Measurements from ENCODE around the gene COL4A4.

DNA sequence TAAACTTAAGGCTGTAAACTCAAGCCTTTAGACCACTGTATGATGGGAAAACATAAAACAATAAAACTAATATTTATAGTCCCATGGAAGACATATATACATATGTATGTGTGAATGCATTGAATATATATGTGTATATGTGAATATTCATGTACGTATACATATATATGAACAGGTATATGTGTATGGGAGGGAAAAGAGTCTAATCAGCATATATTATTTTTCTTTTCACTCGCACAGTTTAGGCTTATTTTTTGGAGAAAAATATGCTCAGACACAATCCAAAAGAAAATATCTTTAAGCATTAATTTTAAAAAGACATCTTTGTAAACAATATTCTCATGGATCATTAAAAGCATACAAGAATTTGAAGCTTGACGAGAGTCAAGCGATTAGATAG lies 22.7 kb downstream of the COL4A4 start:
- TF ChIP-seq, protein P1, sequence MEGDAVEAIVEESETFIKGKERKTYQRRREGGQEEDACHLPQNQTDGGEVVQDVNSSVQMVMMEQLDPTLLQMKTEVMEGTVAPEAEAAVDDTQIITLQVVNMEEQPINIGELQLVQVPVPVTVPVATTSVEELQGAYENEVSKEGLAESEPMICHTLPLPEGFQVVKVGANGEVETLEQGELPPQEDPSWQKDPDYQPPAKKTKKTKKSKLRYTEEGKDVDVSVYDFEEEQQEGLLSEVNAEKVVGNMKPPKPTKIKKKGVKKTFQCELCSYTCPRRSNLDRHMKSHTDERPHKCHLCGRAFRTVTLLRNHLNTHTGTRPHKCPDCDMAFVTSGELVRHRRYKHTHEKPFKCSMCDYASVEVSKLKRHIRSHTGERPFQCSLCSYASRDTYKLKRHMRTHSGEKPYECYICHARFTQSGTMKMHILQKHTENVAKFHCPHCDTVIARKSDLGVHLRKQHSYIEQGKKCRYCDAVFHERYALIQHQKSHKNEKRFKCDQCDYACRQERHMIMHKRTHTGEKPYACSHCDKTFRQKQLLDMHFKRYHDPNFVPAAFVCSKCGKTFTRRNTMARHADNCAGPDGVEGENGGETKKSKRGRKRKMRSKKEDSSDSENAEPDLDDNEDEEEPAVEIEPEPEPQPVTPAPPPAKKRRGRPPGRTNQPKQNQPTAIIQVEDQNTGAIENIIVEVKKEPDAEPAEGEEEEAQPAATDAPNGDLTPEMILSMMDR (IDR thresholded peaks at IDR 0.05; ENCODE audit: extremely low read depth in 1 of 2, insufficient read depth in 1 of 2, low read depth in 1 of 2, low read length in 2 of 2): no peak
- TF ChIP-seq EZH2 (IDR thresholded peaks at IDR 0.05; ENCODE audit: borderline replicate concordance, low read depth, low read length, severe bottlenecking) (no peak), POLR2A (IDR thresholded peaks at IDR 0.05; ENCODE audit: low read depth, low read length) (no peak), POLR2AphosphoS5 (IDR thresholded peaks at IDR 0.05; ENCODE audit: insufficient read depth, low read depth, low read length) (no peak), MYC (IDR thresholded peaks at IDR 0.05; ENCODE audit: low read depth, low read length) (no peak), JUN (IDR thresholded peaks at IDR 0.05; ENCODE audit: borderline replicate concordance, insufficient read depth, insufficient read length, low read depth) (no peak)
- TF ChIP-seq, protein P2, sequence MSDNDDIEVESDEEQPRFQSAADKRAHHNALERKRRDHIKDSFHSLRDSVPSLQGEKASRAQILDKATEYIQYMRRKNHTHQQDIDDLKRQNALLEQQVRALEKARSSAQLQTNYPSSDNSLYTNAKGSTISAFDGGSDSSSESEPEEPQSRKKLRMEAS (IDR thresholded peaks at IDR 0.05; ENCODE audit: insufficient read depth, insufficient read length): no peak
